Measurements from ENCODE around the gene MCIDAS.

- no peak for TF ChIP-seq TAF1 (IDR thresholded peaks at IDR 0.05; ENCODE audit: borderline replicate concordance, insufficient read depth, low read length)
- TF ChIP-seq REST (IDR thresholded peaks at IDR 0.05; ENCODE audit: insufficient read depth in 1 of 2, low read depth in 2 of 2, low read length in 2 of 2), result no peak
Measured at GRCh38 chr5:55211184-55211874, 15.8 kb downstream of the MCIDAS start.

Data from PFSK-1 (cell line).